Tibial nerve (tissue), 4 donors: ENCODE measurements around the gene KDM2B. TPM values are rescaled to one million over a fixed set of nuclear protein-coding genes. Genes with fewer than 3 reads are reported as not detected.
"Not testable (repeated sequence)": the region's sequence is repeated elsewhere in the genome, so short reads cannot be mapped to it uniquely, and the experiment has no call there.

Experiments used
- DNase-seq, 2 donors: peaks; one replicate each; pipeline ENCODE4 v3.0.0-alpha.2; 2019; ENCODE audit warnings: low spot score in 2 of 2
- H3K27ac ChIP-seq, 4 donors: fragments of 200-600 bp; sonication (generic) in 3 of 4; one replicate each; pipeline ENCODE4 v1.5.1; 2017 to 2019; ENCODE audit warnings: mild to moderate bottlenecking in 1 of 4
- H3K27me3 ChIP-seq, 2 donors: fragments of 200-600 bp; sonication (generic) in 1 of 2; one replicate each; pipeline versions ENCODE4 v1.5.1 to v1.6.0; 2017 to 2019
- H3K36me3 ChIP-seq, 3 donors: fragments of 200-600 bp; sonication (generic); one replicate each; pipeline ENCODE4 v1.5.1; 2018 to 2019
- H3K4me1 ChIP-seq, 4 donors: fragments of 200-600 bp; sonication (generic) in 3 of 4; one replicate each; pipeline ENCODE4 v1.5.1; 2017 to 2019
- H3K4me3 ChIP-seq, 4 donors: fragments of 200-600 bp; sonication (generic) in 3 of 4; one replicate each; pipeline ENCODE4 v1.5.1; 2017 to 2019; ENCODE audit warnings: mild to moderate bottlenecking in 1 of 4, moderate library complexity in 1 of 4
- H3K9me3 ChIP-seq, 4 donors: fragments of 200-600 bp; sonication (generic) in 3 of 4; one replicate each; pipeline ENCODE4 v1.5.1; 2017 to 2019
- CTCF ChIP-seq, 5 experiments: fragments of 200-600 bp in 3 of 5; fragments of 450-650 bp in 2 of 5; sonication (generic) in 3 of 5; IDR thresholded peaks; one replicate each; pipeline ENCODE4 v1.5.1; 2016 to 2019; ENCODE audit warnings: antibody characterized with exemption in 5 of 5, mild to moderate bottlenecking in 3 of 5, moderate library complexity in 2 of 5
- EP300 ChIP-seq, 2 donors: sonication (generic); formaldehyde crosslinking; IDR thresholded peaks; one replicate each; pipeline ENCODE4 v1.6.1; 2017; ENCODE audit warnings: antibody characterized with exemption in 2 of 2, mild to moderate bottlenecking in 1 of 2
- POLR2A ChIP-seq, 2 donors: fragments of 450-650 bp; IDR thresholded peaks; one replicate each; pipeline ENCODE4 v1.6.1; 2017; ENCODE audit warnings: antibody characterized with exemption in 2 of 2, mild to moderate bottlenecking in 2 of 2, moderate library complexity in 2 of 2
- WGBS, 2 donors: methylation state at CpG; one replicate each; pipeline ENCODE4 v1.1.5; 2018; 5-methylcytosine and 5-hydroxymethylcytosine counted together
- total RNA-seq, 4 donors: library from RNA; depleted of rRNA; stranded (reverse); fragments of >200 nt; gene quantifications; one replicate each; pipeline ENCODE4 v1.1.0, GENCODE V29; 2016

The KDM2B gene
- total RNA-seq, 4 donors from 2014 or later = 15.5 to 32.2 (median 20.8) TPM

GRCh38 chr12:121590476-121591143 is 9.8 kb upstream of the KDM2B start:
- TF ChIP-seq EP300 (IDR thresholded peaks at IDR 0.05) = no peak
- TF ChIP-seq POLR2A (IDR thresholded peaks at IDR 0.05) = no peak
- H3K4me1 ChIP-seq = peaks cover 0 to 13% (median 5%) of the 10 kb centered on the region in 4 donors
- H3K27ac ChIP-seq = peak overlapping the region; percentile 41 to 88 (median 76)
- H3K9me3 ChIP-seq = no peaks in the 10 kb centered on the region
- WGBS, 2 donors = 9% methylated on average over 10 of the region's 10 CpGs
- H3K36me3 ChIP-seq = peaks cover 0 to 3% (median 0%) of the 10 kb centered on the region in 3 donors
- H3K4me3 ChIP-seq = peak overlapping the region in 3 of 4 donors; percentile 33 to 59 (median 46)
- H3K27me3 ChIP-seq = no peaks in the 10 kb centered on the region
- no peak for DNase-seq

- not testable (repeated sequence) for H3K36me3 ChIP-seq, H3K4me3 ChIP-seq, H3K27me3 ChIP-seq, H3K27ac ChIP-seq, H3K9me3 ChIP-seq, DNase-seq
- peaks cover 0 to 30% (median 9%) of the 10 kb centered on the region in 4 donors for H3K4me1 ChIP-seq
- 88 to 99% methylated on average over 6 of the region's 6 CpGs for WGBS, 2 donors
Observed at GRCh38 chr12:121584885-121585284, 4.1 kb upstream of the KDM2B start.

GRCh38 chr12:121583334-121583661 is 2.5 kb upstream of the KDM2B start:
- DNase-seq, H3K4me3 ChIP-seq, H3K27me3 ChIP-seq, H3K36me3 ChIP-seq, H3K9me3 ChIP-seq: not testable (repeated sequence)
- 84 to 86% methylated on average over 2 of the region's 2 CpGs for WGBS, 2 donors
- Histone ChIP-seq H3K27ac (peak overlapping the region in 2 of 4 donors; percentile 92 to 94), H3K4me1 (peaks cover 0 to 37% (median 16%) of the 10 kb centered on the region in 4 donors)

- TF ChIP-seq CTCF (IDR thresholded peaks at IDR 0.05) (no peak), POLR2A (IDR thresholded peaks at IDR 0.05) (no peak), EP300 (IDR thresholded peaks at IDR 0.05) (no peak)
- H3K4me3 ChIP-seq = no peak overlapping the region
- 35 to 38% methylated on average over 13 of the region's 13 CpGs for WGBS, 2 donors
Observed at GRCh38 chr12:121582583-121583333, 1.9 kb upstream of the KDM2B start.

GRCh38 chr12:121581686-121582429 is 1.0 kb upstream of the KDM2B start:
- H3K9me3 ChIP-seq = no peaks in the 10 kb centered on the region
- WGBS, 2 donors = 10 to 22% methylated on average over 17 of the region's 17 CpGs
- no peaks in the 10 kb centered on the region for H3K36me3 ChIP-seq
- H3K4me3 ChIP-seq = peak overlapping the region; percentile 5 to 81 (median 40)
- peak in 1 of 2 donors; percentile 13 for DNase-seq
- TF ChIP-seq POLR2A (IDR thresholded peaks at IDR 0.05) = no peak
- no peak for TF ChIP-seq CTCF (IDR thresholded peaks at IDR 0.05)
- peak in 1 of 2 donors; percentile 66 for TF ChIP-seq EP300 (IDR thresholded peaks at IDR 0.05)
- H3K4me1 ChIP-seq = peaks cover 0 to 52% (median 30%) of the 10 kb centered on the region in 4 donors
- no peaks in the 10 kb centered on the region for H3K27me3 ChIP-seq
- peak overlapping the region; percentile 83 to 94 (median 88) for H3K27ac ChIP-seq

More at GRCh38 chr12:121582583-121583333, 1.9 kb upstream of the KDM2B start:
- H3K27me3 ChIP-seq = no peaks in the 10 kb centered on the region
- H3K27ac ChIP-seq = peak overlapping the region; percentile 19 to 94 (median 69)
- H3K4me1 ChIP-seq = peaks cover 0 to 43% (median 21%) of the 10 kb centered on the region in 4 donors
- H3K36me3 ChIP-seq = no peaks in the 10 kb centered on the region
- no peak for DNase-seq
- H3K9me3 ChIP-seq = no peaks in the 10 kb centered on the region

GRCh38 chr12:121579981-121580868 is 598 bp downstream of the KDM2B start:
- peak; percentile 43 to 67 for DNase-seq
- H3K27me3 ChIP-seq = no peaks in the 10 kb centered on the region
- no peaks in the 10 kb centered on the region for H3K9me3 ChIP-seq
- peaks cover 0 to 60% (median 37%) of the 10 kb centered on the region in 4 donors for H3K4me1 ChIP-seq
- 0 to 1% methylated on average over 31 to 42 of the region's 54 CpGs for WGBS, 2 donors
- peaks cover 0 to 5% (median 0%) of the 10 kb centered on the region in 3 donors for H3K36me3 ChIP-seq
- H3K27ac ChIP-seq = peak overlapping the region; percentile 83 to 94 (median 88)
- TF ChIP-seq CTCF (IDR thresholded peaks at IDR 0.05) (no peak), POLR2A (IDR thresholded peaks at IDR 0.05) (no peak), EP300 (IDR thresholded peaks at IDR 0.05) (peak in 1 of 2 donors; percentile 47)
- peak overlapping the region; percentile 57 to 81 (median 66) for H3K4me3 ChIP-seq
